HepG2 (cell line): ENCODE measurements around the gene SLC22A31. TPM values are rescaled to one million over a fixed set of nuclear protein-coding genes. Genes with fewer than 3 reads are reported as not detected.

ENCODE experiments used
- GABPB1 ChIP-seq: IDR thresholded peaks from 2 replicates; pipeline ENCODE4 v1.6.1; 2016; ENCODE audit warnings: mild to moderate bottlenecking, missing genetic modification reagents, moderate library complexity, missing compliant biosample characterization
- HIVEP1 ChIP-seq: sonication (generic); formaldehyde crosslinking; IDR thresholded peaks from 2 replicates; pipeline ENCODE4 v1.4.0; 2020; ENCODE audit warnings: mild to moderate bottlenecking, missing genetic modification reagents
- MIER3 ChIP-seq: IDR thresholded peaks from 2 replicates; pipeline ENCODE4 v1.6.1; 2016; ENCODE audit warnings: missing compliant biosample characterization, borderline replicate concordance
- NCOA1 ChIP-seq: sonication (generic); formaldehyde crosslinking; IDR thresholded peaks from 2 replicates; pipeline ENCODE4 v1.9.0; 2021; ENCODE audit warnings: missing genetic modification reagents
- NCOA5 ChIP-seq: sonication (generic); formaldehyde crosslinking; IDR thresholded peaks from 2 replicates; pipeline ENCODE4 v1.4.0; 2020; ENCODE audit warnings: missing genetic modification reagents
- NR0B2 ChIP-seq: sonication (generic); formaldehyde crosslinking; IDR thresholded peaks from 2 replicates; pipeline ENCODE4 v1.4.0; 2020; ENCODE audit warnings: mild to moderate bottlenecking, missing genetic modification reagents
- PRDM4 ChIP-seq: sonication (generic); formaldehyde crosslinking; IDR thresholded peaks from 2 replicates; pipeline ENCODE4 v1.9.0; 2021; ENCODE audit warnings: missing genetic modification reagents, borderline replicate concordance
- SPEN ChIP-seq: sonication (generic); formaldehyde crosslinking; IDR thresholded peaks from 2 replicates; pipeline ENCODE4 v1.5.1; 2020; ENCODE audit warnings: low read depth, mild to moderate bottlenecking, missing genetic modification reagents
- STAT6 ChIP-seq: sonication (generic); formaldehyde crosslinking; IDR thresholded peaks from 2 replicates; pipeline ENCODE4 v1.4.0; 2020; ENCODE audit warnings: missing genetic modification reagents, mild to moderate bottlenecking, borderline replicate concordance
- TBP ChIP-seq: sonication (generic); formaldehyde crosslinking; IDR thresholded peaks from 2 replicates; pipeline ENCODE4 v1.5.0; 2020; ENCODE audit warnings: missing genetic modification reagents
- ZBTB44 ChIP-seq: sonication (generic); formaldehyde crosslinking; IDR thresholded peaks from 2 replicates; pipeline ENCODE4 v1.4.0; 2020; ENCODE audit warnings: missing genetic modification reagents
- ZFYVE20 ChIP-seq: sonication (generic); formaldehyde crosslinking; IDR thresholded peaks from 2 replicates; pipeline ENCODE4 v1.8.0; 2023; ENCODE audit warnings: low read depth, mild to moderate bottlenecking, moderate library complexity, missing genetic modification reagents, borderline replicate concordance
- ZNF362 ChIP-seq: sonication (generic); formaldehyde crosslinking; IDR thresholded peaks from 2 replicates; pipeline ENCODE4 v1.4.0; 2020; ENCODE audit warnings: missing genetic modification reagents, mild to moderate bottlenecking, borderline replicate concordance
- ZNF382 ChIP-seq: sonication (generic); formaldehyde crosslinking; IDR thresholded peaks from 2 replicates; pipeline ENCODE4 v1.5.0; 2020; ENCODE audit warnings: missing genetic modification reagents, mild to moderate bottlenecking, borderline replicate concordance
- ZNF501 ChIP-seq: sonication (generic); formaldehyde crosslinking; IDR thresholded peaks from 2 replicates; pipeline ENCODE4 v1.5.1; 2020; ENCODE audit warnings: mild to moderate bottlenecking, moderate library complexity, missing genetic modification reagents
- ZNF616 ChIP-seq: sonication (generic); formaldehyde crosslinking; IDR thresholded peaks from 2 replicates; pipeline ENCODE4 v1.5.0; 2020; ENCODE audit warnings: low read depth, mild to moderate bottlenecking, missing genetic modification reagents
- ZNF644 ChIP-seq: IDR thresholded peaks from 2 replicates; pipeline ENCODE4 v1.6.1; 2016; ENCODE audit warnings: low read depth
- polyA plus RNA-seq, 8 experiments: library from polyadenylated mRNA; depleted of rRNA in 3 of 8; stranded (reverse) in 7 of 8; unstranded in 1 of 8; fragments of >200 nt; fragmentation: Illumina TruSeq in 4 of 8; extraction: Trizol in 4 of 8; gene quantifications; 2 replicates each; pipeline versions ENCODE4 v1.2.1 to v1.2.3, GENCODE V29; 2011 to 2016; ENCODE audit warnings: low read depth in 4 of 8, missing spikeins in 1 of 8, mixed read lengths in 1 of 8; ENCODE audit not compliant: insufficient read depth in 1 of 8
- total RNA-seq, 5 experiments: library from RNA; depleted of rRNA; stranded (reverse); fragments of >200 nt; fragmentation: Illumina TruSeq; extraction: Trizol; gene quantifications; 2 replicates each; pipeline ENCODE4 v1.2.3, GENCODE V29; 2016; ENCODE audit warnings: low read depth in 1 of 5
- TF ChIP-seq, protein P1 (sequence below): sonication (generic); formaldehyde crosslinking; IDR thresholded peaks from 2 replicates; pipeline ENCODE4 v1.8.1; 2023; ENCODE audit warnings: missing genetic modification reagents, mild to moderate bottlenecking, borderline replicate concordance
- TF ChIP-seq, protein P2 (sequence below): sonication (generic); formaldehyde crosslinking; IDR thresholded peaks from 2 replicates; pipeline ENCODE4 v1.8.0; 2022; ENCODE audit warnings: mild to moderate bottlenecking, missing genetic modification reagents

The SLC22A31 gene
- total and polyA plus RNA-seq, 2 of the 13 experiments (the other 11 are each of a cell fraction or from before 2014, with no cell fraction given): 67.3 to 83.3 TPM

DNA sequence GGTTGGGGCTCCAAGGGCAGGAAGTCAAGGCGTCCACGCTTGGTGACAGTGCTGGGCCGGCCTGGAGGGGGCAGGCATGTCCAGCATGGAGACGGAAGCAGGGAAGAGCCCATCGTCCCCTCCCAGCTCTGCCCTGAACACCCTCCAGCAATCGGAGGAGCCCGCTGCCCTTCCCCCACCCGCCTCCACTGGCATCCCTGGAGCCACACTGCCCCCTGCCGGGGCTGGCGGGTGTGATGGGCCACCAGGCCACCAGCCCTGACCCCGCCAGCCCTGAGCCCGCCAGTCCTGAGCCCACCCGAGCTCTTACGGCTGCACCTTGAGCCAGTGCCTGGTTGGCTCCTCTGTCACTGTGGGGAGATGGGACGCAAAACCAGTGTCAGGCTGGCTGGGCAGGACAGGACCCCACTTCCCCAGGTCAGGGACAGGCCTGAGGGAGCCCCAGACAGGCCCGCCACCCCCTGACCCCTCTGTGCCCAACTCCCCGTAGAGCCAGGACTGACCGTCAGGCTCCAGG lies 32.9 kb downstream of the SLC22A31 start (continued):
- TF ChIP-seq ZFYVE20 (CRISPR knock-in tag) (no peak), NR0B2 (CRISPR knock-in tag) (peak; percentile 87), ZBTB44 (CRISPR knock-in tag) (peak; percentile 75; the same call in 1 of the 2 replicates), SPEN (CRISPR knock-in tag) (peak; percentile 91), HIVEP1 (CRISPR knock-in tag) (peak; percentile 69), TBP (CRISPR knock-in tag) (no peak), PRDM4 (CRISPR knock-in tag) (peak; percentile 92; the same call in 1 of the 2 replicates), ZNF362 (0 out of 2 replicates have a peak, but pooled peaks have one; percentile 60), STAT6 (no peak), GABPB1 (CRISPR knock-in tag) (peak; percentile 85), ZNF382 (CRISPR knock-in tag) (no peak), ZNF616 (CRISPR knock-in tag) (no peak), NCOA5 (no peak), NCOA1 (CRISPR knock-in tag) (no peak), ZNF501 (peak; percentile 92), MIER3 (CRISPR knock-in tag) (peak; percentile 79; the same call in 1 of the 2 replicates), ZNF644 (CRISPR knock-in tag) (0 out of 2 replicates have a peak, but pooled peaks have one; percentile 16)
- TF ChIP-seq, protein P1, sequence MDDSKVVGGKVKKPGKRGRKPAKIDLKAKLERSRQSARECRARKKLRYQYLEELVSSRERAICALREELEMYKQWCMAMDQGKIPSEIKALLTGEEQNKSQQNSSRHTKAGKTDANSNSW (CRISPR knock-in tag): no peak; the same call in 1 of the 2 replicates
- TF ChIP-seq, protein P2, sequence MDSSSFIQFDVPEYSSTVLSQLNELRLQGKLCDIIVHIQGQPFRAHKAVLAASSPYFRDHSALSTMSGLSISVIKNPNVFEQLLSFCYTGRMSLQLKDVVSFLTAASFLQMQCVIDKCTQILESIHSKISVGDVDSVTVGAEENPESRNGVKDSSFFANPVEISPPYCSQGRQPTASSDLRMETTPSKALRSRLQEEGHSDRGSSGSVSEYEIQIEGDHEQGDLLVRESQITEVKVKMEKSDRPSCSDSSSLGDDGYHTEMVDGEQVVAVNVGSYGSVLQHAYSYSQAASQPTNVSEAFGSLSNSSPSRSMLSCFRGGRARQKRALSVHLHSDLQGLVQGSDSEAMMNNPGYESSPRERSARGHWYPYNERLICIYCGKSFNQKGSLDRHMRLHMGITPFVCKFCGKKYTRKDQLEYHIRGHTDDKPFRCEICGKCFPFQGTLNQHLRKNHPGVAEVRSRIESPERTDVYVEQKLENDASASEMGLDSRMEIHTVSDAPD (CRISPR knock-in tag): peak; percentile 82; the same call in 1 of the 2 replicates
